SK-N-SH (cell line): ENCODE measurements around the gene RHOBTB3. TPM values are rescaled to one million over a fixed set of nuclear protein-coding genes. Genes with fewer than 3 reads are reported as not detected.

Source experiments
- CTCF ChIA-PET: fragments of 300-600, 350-600 bp; formaldehyde crosslinking; extraction: SDS; loops from one replicate; lab custom pipeline; 2021; lab: Yijun Ruan, JAX
- POLR2A ChIA-PET: fragments of 350-600 bp; sonication (Branson Sonifier 250); formaldehyde crosslinking; extraction: SDS; loops from one replicate; lab custom pipeline; 2020; ENCODE audit warnings: antibody characterized with exemption, inconsistent platforms; lab: Yijun Ruan, JAX
- DNase-seq: peaks from one replicate; pipeline ENCODE4 v3.0.0; 2012
- H2AFZ ChIP-seq: fragments of 200-600 bp; sonication (generic); 2 replicates; pipeline ENCODE4 v1.8.1; 2016; ENCODE audit warnings: antibody characterized with exemption, mild to moderate bottlenecking, low read depth
- H3F3A ChIP-seq: fragments of 200-600 bp; sonication (generic); replicated peaks from 2 replicates; pipeline ENCODE3; 2016; ENCODE audit warnings: antibody characterized with exemption, mild to moderate bottlenecking; ENCODE audit not compliant: insufficient read depth
- H3K27ac ChIP-seq, 2 experiments: fragments of 200-500 bp in 1 of 2; fragments of 200-600 bp in 1 of 2; sonication (Bioruptor generic) in 1 of 2; sonication (generic), shearing (Covaris generic) in 1 of 2; 2 replicates each; pipeline versions ENCODE4 v1.5.1 to v1.6.1; 2014 to 2016; ENCODE audit warnings: low read depth in 2 of 2, inconsistent platforms in 1 of 2, low read length in 1 of 2, mild to moderate bottlenecking in 1 of 2, mixed read lengths in 1 of 2
- H3K27me3 ChIP-seq: fragments of 200-600 bp; sonication (generic), shearing (Covaris generic); 2 replicates; pipeline ENCODE4 v1.6.1; 2016; ENCODE audit warnings: mixed run types; ENCODE audit not compliant: insufficient read depth
- H3K36me3 ChIP-seq, 2 experiments: fragments of 200-500 bp in 1 of 2; fragments of 200-600 bp in 1 of 2; sonication (Bioruptor generic) in 1 of 2; sonication (generic) in 1 of 2; replicated peaks in 1 of 2; 2 replicates each; pipeline versions ENCODE3 to v1.5.1; 2014 to 2016; ENCODE audit warnings: low read length in 1 of 2, mild to moderate bottlenecking in 1 of 2; ENCODE audit not compliant: insufficient read depth in 2 of 2, control insufficient read depth in 1 of 2
- H3K4me1 ChIP-seq, 2 experiments: fragments of 200-500 bp in 1 of 2; fragments of 200-600 bp in 1 of 2; sonication (Bioruptor generic) in 1 of 2; sonication (generic), shearing (Covaris generic) in 1 of 2; 2 replicates each; pipeline versions ENCODE4 v1.5.1 to v1.6.1; 2014 to 2016; ENCODE audit warnings: low read depth in 1 of 2, low read length in 1 of 2, mixed run types in 1 of 2; ENCODE audit not compliant: insufficient read depth in 2 of 2, control insufficient read depth in 1 of 2
- H3K4me2 ChIP-seq: fragments of 200-600 bp; sonication (generic), shearing (Covaris generic); 2 replicates; pipeline ENCODE4 v1.6.1; 2017; ENCODE audit warnings: mixed run types
- H3K4me3 ChIP-seq, 2 experiments: fragments of 200-500 bp in 1 of 2; fragments of 200-600 bp in 1 of 2; sonication (Bioruptor generic) in 1 of 2; sonication (generic), shearing (Covaris generic) in 1 of 2; 2 replicates each; pipeline versions ENCODE4 v1.5.1 to v1.8.1; 2014 to 2016; ENCODE audit warnings: low read depth in 2 of 2, inconsistent platforms in 1 of 2, low read length in 1 of 2, mild to moderate bottlenecking in 1 of 2, mixed read lengths in 1 of 2, moderate library complexity in 1 of 2
- H3K79me2 ChIP-seq: fragments of 200-600 bp; sonication (generic); 2 replicates; pipeline ENCODE4 v1.8.1; 2017; ENCODE audit warnings: mild to moderate bottlenecking; ENCODE audit not compliant: insufficient read depth
- H3K9ac ChIP-seq: fragments of 200-600 bp; sonication (generic); 2 replicates; pipeline ENCODE4 v1.6.1; 2017; ENCODE audit warnings: mixed run types
- H3K9me2 ChIP-seq: fragments of 200-600 bp; sonication (generic); 2 replicates; pipeline ENCODE4 v1.6.1; 2017; ENCODE audit warnings: mixed run types
- H3K9me3 ChIP-seq: fragments of 200-600 bp; sonication (generic); 2 replicates; pipeline ENCODE4 v1.6.1; 2017; ENCODE audit warnings: mixed run types, mild to moderate bottlenecking, moderate library complexity
- H4K20me1 ChIP-seq: fragments of 200-600 bp; sonication (generic); 2 replicates; pipeline ENCODE4 v1.6.1; 2017; ENCODE audit warnings: mild to moderate bottlenecking, mixed run types; ENCODE audit not compliant: insufficient read depth
- CHD2 ChIP-seq: fragments of 150-350 bp; IDR thresholded peaks from 2 replicates; pipeline ENCODE4 v1.6.1; 2018; ENCODE audit warnings: low read length; ENCODE audit not compliant: partially characterized antibody
- CTCF ChIP-seq: fragments of 200-600 bp; sonication (generic); IDR thresholded peaks from 2 replicates; pipeline ENCODE4 v1.6.1; 2017; ENCODE audit warnings: antibody characterized with exemption, mild to moderate bottlenecking, moderate library complexity
- EP300 ChIP-seq, 2 experiments: IDR thresholded peaks; 2 replicates each; pipeline versions ENCODE4 v1.4.0 to v1.6.1; 2012; ENCODE audit warnings: borderline replicate concordance in 1 of 2, low read depth in 1 of 2, low read length in 1 of 2
- EZH2phosphoT487 ChIP-seq: fragments of 200-600 bp; sonication (generic); IDR thresholded peaks from 2 replicates; pipeline ENCODE4 v1.6.1; 2017; ENCODE audit warnings: low read depth, mixed run types, mild to moderate bottlenecking, antibody characterized with exemption, moderate library complexity, borderline replicate concordance
- FOXJ3 ChIP-seq: sonication (generic); formaldehyde crosslinking; IDR thresholded peaks from 2 replicates; pipeline ENCODE4 v1.5.1; 2020; ENCODE audit warnings: mild to moderate bottlenecking, missing genetic modification reagents
- GABPA ChIP-seq: IDR thresholded peaks from 2 replicates; pipeline ENCODE4 v1.4.0; 2012; ENCODE audit warnings: low read depth, mild to moderate bottlenecking
- GATA2 ChIP-seq: sonication (generic); formaldehyde crosslinking; IDR thresholded peaks from 2 replicates; pipeline ENCODE4 v1.5.0; 2020; ENCODE audit warnings: mild to moderate bottlenecking, missing genetic modification reagents
- MEF2A ChIP-seq: IDR thresholded peaks from 2 replicates; pipeline ENCODE4 v1.4.0; 2012; ENCODE audit warnings: low read depth, borderline replicate concordance
- NFIC ChIP-seq: IDR thresholded peaks from 2 replicates; pipeline ENCODE4 v1.4.0; 2012; ENCODE audit warnings: borderline replicate concordance
- NRF1 ChIP-seq: IDR thresholded peaks from 2 replicates; pipeline ENCODE4 v1.6.1; 2012; ENCODE audit warnings: low read depth, mild to moderate bottlenecking, low read length
- RAD21 ChIP-seq: IDR thresholded peaks from 2 replicates; pipeline ENCODE4 v1.6.1; 2012; ENCODE audit warnings: mild to moderate bottlenecking, low read length
- RXRA ChIP-seq: IDR thresholded peaks from 2 replicates; pipeline ENCODE4 v1.4.0; 2012; ENCODE audit warnings: low read depth, mild to moderate bottlenecking, borderline replicate concordance
- SIN3A ChIP-seq: IDR thresholded peaks from 2 replicates; pipeline ENCODE4 v1.6.1; 2012; ENCODE audit warnings: low read depth, mild to moderate bottlenecking, low read length, moderate library complexity, borderline replicate concordance
- SMC3 ChIP-seq: IDR thresholded peaks from 2 replicates; pipeline ENCODE4 v1.6.1; 2012; ENCODE audit warnings: low read depth, low read length, improper control_type of control experiment
- TAF1 ChIP-seq: IDR thresholded peaks from 2 replicates; pipeline ENCODE4 v1.6.1; 2012; ENCODE audit warnings: low read depth, mild to moderate bottlenecking, low read length, moderate library complexity, borderline replicate concordance
- TEAD4 ChIP-seq: IDR thresholded peaks from 2 replicates; pipeline ENCODE4 v1.4.0; 2012; ENCODE audit warnings: mild to moderate bottlenecking, borderline replicate concordance; ENCODE audit not compliant: insufficient read depth
- USF1 ChIP-seq: IDR thresholded peaks from 2 replicates; pipeline ENCODE4 v1.4.0; 2012; ENCODE audit warnings: low read depth, borderline replicate concordance
- USF2 ChIP-seq: fragments of 150-350 bp; IDR thresholded peaks from 2 replicates; pipeline ENCODE4 v1.6.1; 2017; ENCODE audit warnings: antibody characterized with exemption, low read length, low read depth, borderline replicate concordance
- YY1 ChIP-seq: IDR thresholded peaks from 2 replicates; pipeline ENCODE4 v1.4.0; 2012; ENCODE audit warnings: low read depth, mild to moderate bottlenecking
- ZBTB33 ChIP-seq: IDR thresholded peaks from 2 replicates; pipeline ENCODE4 v1.4.0; 2012; ENCODE audit warnings: low read depth, borderline replicate concordance
- WGBS: methylation state at CpG from one replicate; pipeline ENCODE4 v1.1.6; 2017; ENCODE audit warnings: low lambda C conversion rate; 5-methylcytosine and 5-hydroxymethylcytosine counted together
- polyA plus RNA-seq, 3 experiments: library from polyadenylated mRNA; depleted of rRNA; stranded (reverse); fragments of >200 nt; gene quantifications; 2 replicates each; pipeline ENCODE4 v1.2.3, GENCODE V29; 2012

Gene RHOBTB3
- polyA plus RNA-seq, 1 of the 3 experiments (the other 2 are of a cell fraction), result 59.3 TPM

- 98% methylated on average over 7 of the region's 8 CpGs for WGBS
- no peak for DNase-seq
- Histone ChIP-seq H3K4me1 (peaks cover 0 to 9% of the 10 kb centered on the region in 2 experiments; a peak in 1 of 4 replicates), H2AFZ (no peak overlapping the region), H3K27ac (no peak overlapping the region), H3K4me3 (no peak overlapping the region), H4K20me1 (no peaks in the 10 kb centered on the region), H3K4me2 (no peak overlapping the region), H3F3A (no peaks in the 10 kb centered on the region), H3K9ac (no peak overlapping the region), H3K79me2 (no peaks in the 10 kb centered on the region), H3K9me3 (no peaks in the 10 kb centered on the region), H3K36me3 (no peaks in the 10 kb centered on the region), H3K27me3 (no peaks in the 10 kb centered on the region), H3K9me2 (no peaks in the 10 kb centered on the region)
- TF ChIP-seq EZH2phosphoT487 (no peak), MEF2A (no peak), ZBTB33 (no peak), SIN3A (no peak), GABPA (no peak), USF1 (no peak), RXRA (no peak), GATA2 (CRISPR knock-in tag) (no peak), FOXJ3 (CRISPR knock-in tag) (no peak), NFIC (no peak), NRF1 (no peak), EP300 (IDR thresholded peaks at IDR 0.05; ENCODE audit: borderline replicate concordance in 1 of 2, low read depth in 1 of 2, low read length in 1 of 2) (no peak), CHD2 (no peak), CTCF (no peak), SMC3 (no peak), USF2 (no peak), RAD21 (no peak), TEAD4 (no peak), TAF1 (no peak), YY1 (no peak)
- ChIA-PET POLR2A (no interaction called here), CTCF (interaction anchor here (1.0 to 3.1 kb wide), 4 partner anchors 9 to 174 kb away, joined by 3 to 17 read pairs (median 6); no protein-coding TSS in a partner anchor)
Measured at GRCh38 chr5:95838001-95838520, 106.9 kb downstream of the RHOBTB3 start.
